ENCODE data around the gene SLC50A1. TPM values are rescaled to one million over a fixed set of nuclear protein-coding genes. Genes with fewer than 3 reads are reported as not detected.

The SLC50A1 gene
- total and polyA plus RNA-seq, 9 of the 15 experiments (the other 6 are each of a cell fraction or from before 2014, with no cell fraction given), result 46.5 to 132 (median 91.9) TPM

GRCh38 chr1:155171836-155172731 lies 36.4 kb downstream of the SLC50A1 start (continued):
- TF ChIP-seq CHAMP1 (IDR thresholded peaks at IDR 0.05) (no peak), CREB3L1 (IDR thresholded peaks at IDR 0.05; ENCODE audit: borderline replicate concordance, low read depth) (peak; percentile 71)

Data from K562 (cell line).